Upper lobe of left lung (tissue), 6 donors: ENCODE data around the gene MYLK. TPM values are rescaled to one million over a fixed set of nuclear protein-coding genes. Genes with fewer than 3 reads are reported as not detected.

Experiments
- ATAC-seq, 2 donors: fragments of 200-7000 bp; cut with Tn5 transposase; one replicate each; pipeline ENCODE4 v1.9.1; 2022; ENCODE audit warnings: mild to moderate bottlenecking in 2 of 2, moderate library complexity in 2 of 2; ENCODE audit not compliant: low FRiP score in 2 of 2
- DNase-seq, 2 donors: peaks; one replicate each; pipeline ENCODE4 v3.0.0-alpha.2; 2019 to 2020
- H3K27ac ChIP-seq, 4 donors: fragments of 200-600 bp; sonication (generic); one replicate each; pipeline ENCODE4 v1.5.1; 2016 to 2019
- H3K27me3 ChIP-seq, 4 donors: fragments of 200-600 bp; sonication (generic); one replicate each; pipeline ENCODE4 v1.5.1; 2017 to 2019
- H3K36me3 ChIP-seq, 4 donors: fragments of 200-600 bp; sonication (generic); one replicate each; pipeline ENCODE4 v1.5.1; 2016 to 2019
- H3K4me1 ChIP-seq, 4 donors: fragments of 200-600 bp; sonication (generic); one replicate each; pipeline ENCODE4 v1.5.1; 2018 to 2019
- H3K4me3 ChIP-seq, 4 donors: fragments of 200-600 bp; sonication (generic); one replicate each; pipeline ENCODE4 v1.5.1; 2017 to 2019; ENCODE audit warnings: mild to moderate bottlenecking in 2 of 4, moderate library complexity in 1 of 4
- H3K9me3 ChIP-seq, 4 donors: fragments of 200-600 bp; sonication (generic); one replicate each; pipeline ENCODE4 v1.5.1; 2018 to 2019
- CTCF ChIP-seq, 6 experiments: fragments of 450-650 bp in 4 of 6; fragments of 200-600 bp in 2 of 6; sonication (generic) in 2 of 6; IDR thresholded peaks; one replicate each; pipeline ENCODE4 v1.5.1; 2016 to 2019; ENCODE audit warnings: antibody characterized with exemption in 6 of 6
- EP300 ChIP-seq, 4 donors: sonication (generic); formaldehyde crosslinking; IDR thresholded peaks; one replicate each; pipeline ENCODE4 v1.5.1; 2017; ENCODE audit warnings: antibody characterized with exemption in 4 of 4, control low read depth in 2 of 4
- POLR2A ChIP-seq, 4 donors: fragments of 450-650 bp; IDR thresholded peaks; one replicate each; pipeline ENCODE4 v1.5.1; 2016 to 2017; ENCODE audit warnings: antibody characterized with exemption in 4 of 4, mild to moderate bottlenecking in 2 of 4
- POLR2AphosphoS5 ChIP-seq, 2 donors: sonication (generic); formaldehyde crosslinking; IDR thresholded peaks; one replicate each; pipeline ENCODE4 v1.5.1; 2017; ENCODE audit warnings: antibody characterized with exemption in 2 of 2
- WGBS, 2 donors: methylation state at CpG; one replicate each; pipeline ENCODE4 v1.1.5; 2017 to 2018; 5-methylcytosine and 5-hydroxymethylcytosine counted together
- total RNA-seq, 6 donors: library from RNA; depleted of rRNA in 4 of 6; stranded (reverse); fragments of >200 nt in 4 of 6; gene quantifications; one replicate each; pipeline versions ENCODE4 v1.1.0 to v1.2.1, GENCODE V29; 2016 to 2021
- donor health status: DM: no; HTN: no; CAD: no; lungs with moderate emphysema.
- donor health status: DM: no; HTN: yes; CAD: no; lungs with severe emphysema.

MYLK gene
- total RNA-seq, 6 donors from 2014 or later = 105 to 378 (median 160) TPM

GRCh38 chr3:123678108-123678511, 206.0 kb downstream of the MYLK start:
- ATAC-seq (peak in 1 of 2 donors; percentile 90), DNase-seq (no peak)
- Histone ChIP-seq H3K4me3 (no peak overlapping the region), H3K4me1 (peaks cover under 1 to 29% (median 5%) of the 10 kb centered on the region in 4 donors), H3K27me3 (no peaks in the 10 kb centered on the region), H3K36me3 (peaks cover 0 to 53% (median 14%) of the 10 kb centered on the region in 4 donors), H3K27ac (peak overlapping the region in 2 of 4 donors; percentile 11 to 36), H3K9me3 (no peaks in the 10 kb centered on the region)
- 64 to 67% methylated on average over 8 of the region's 8 CpGs for WGBS, 2 donors
- TF ChIP-seq POLR2AphosphoS5 (IDR thresholded peaks at IDR 0.05) = no peak
- TF ChIP-seq CTCF (IDR thresholded peaks at IDR 0.05) = no peak
- TF ChIP-seq POLR2A (IDR thresholded peaks at IDR 0.05) = no peak
- TF ChIP-seq EP300 (IDR thresholded peaks at IDR 0.05) = no peak

- Histone ChIP-seq H3K4me3 (no peak overlapping the region), H3K4me1 (peaks cover 5 to 26% (median 15%) of the 10 kb centered on the region in 4 donors), H3K36me3 (peaks cover 0 to 20% (median 4%) of the 10 kb centered on the region in 4 donors), H3K27me3 (no peaks in the 10 kb centered on the region), H3K9me3 (no peaks in the 10 kb centered on the region), H3K27ac (peak overlapping the region in 3 of 4 donors; percentile 23 to 67 (median 58))
- TF ChIP-seq POLR2AphosphoS5 (IDR thresholded peaks at IDR 0.05) (no peak), EP300 (IDR thresholded peaks at IDR 0.05) (no peak), CTCF (IDR thresholded peaks at IDR 0.05) (no peak), POLR2A (IDR thresholded peaks at IDR 0.05) (no peak)
- no peak for ATAC-seq
- DNase-seq = no peak
- WGBS, 2 donors = 81 to 84% methylated on average over 3 of the region's 3 CpGs
Observed at GRCh38 chr3:123672429-123673146, 211.5 kb downstream of the MYLK start.

- no peak for DNase-seq
- no peak for TF ChIP-seq EP300 (IDR thresholded peaks at IDR 0.05)
- no peak for TF ChIP-seq POLR2AphosphoS5 (IDR thresholded peaks at IDR 0.05)
- no peak for TF ChIP-seq POLR2A (IDR thresholded peaks at IDR 0.05)
- no peak for TF ChIP-seq CTCF (IDR thresholded peaks at IDR 0.05)
- peaks cover 5 to 29% (median 11%) of the 10 kb centered on the region in 4 donors for H3K36me3 ChIP-seq
- ATAC-seq = no peak
- peak overlapping the region in 2 of 4 donors; percentile 0 to 58 for H3K27ac ChIP-seq
- WGBS, 2 donors = 82 to 87% methylated on average over 3 of the region's 3 CpGs
- H3K4me3 ChIP-seq = no peak overlapping the region
- H3K9me3 ChIP-seq = no peaks in the 10 kb centered on the region
- H3K27me3 ChIP-seq = no peaks in the 10 kb centered on the region
- peaks cover 13 to 27% (median 22%) of the 10 kb centered on the region in 4 donors for H3K4me1 ChIP-seq
Observed at GRCh38 chr3:123670743-123671142, 213.4 kb downstream of the MYLK start.

- Histone ChIP-seq H3K4me1 (peaks cover 15 to 28% (median 20%) of the 10 kb centered on the region in 4 donors), H3K27ac (peak overlapping the region; percentile 18 to 60 (median 25)), H3K36me3 (peaks cover 7 to 34% (median 10%) of the 10 kb centered on the region in 4 donors), H3K9me3 (no peaks in the 10 kb centered on the region), H3K27me3 (no peaks in the 10 kb centered on the region), H3K4me3 (no peak overlapping the region)
- no peak for DNase-seq
- TF ChIP-seq EP300 (IDR thresholded peaks at IDR 0.05) = no peak
- TF ChIP-seq POLR2AphosphoS5 (IDR thresholded peaks at IDR 0.05) = no peak
- TF ChIP-seq POLR2A (IDR thresholded peaks at IDR 0.05) = no peak
- no peak for TF ChIP-seq CTCF (IDR thresholded peaks at IDR 0.05)
- WGBS, 2 donors = 79 to 81% methylated on average over 3 to 8 of the region's 8 CpGs
- ATAC-seq = no peak
Observed at GRCh38 chr3:123668906-123669305, 215.2 kb downstream of the MYLK start.
